KOPT-K1 (cell line): Measurements from ENCODE around the gene MTMR6.
A peak's percentile ranks its signal among the peaks of the same experiment; 100 is the strongest.
"Not testable (repeated sequence)": the region's sequence is repeated elsewhere in the genome, so short reads cannot be mapped to it uniquely, and the experiment has no call there.

ENCODE experiments used
- H3K27ac ChIP-seq: fragments of 200-600 bp; sonication (generic); 2 replicates; pipeline ENCODE4 v1.5.1; 2016; ENCODE audit warnings: antibody characterized with exemption, mild to moderate bottlenecking, low read depth, low read length; ENCODE audit not compliant: poor library complexity, severe bottlenecking
- H3K36me3 ChIP-seq: fragments of 200-600 bp; sonication (generic); 2 replicates; pipeline ENCODE4 v1.5.1; 2017; ENCODE audit warnings: antibody characterized with exemption, mild to moderate bottlenecking, low read length, moderate library complexity; ENCODE audit not compliant: insufficient read depth
- H3K9me3 ChIP-seq: fragments of 200-600 bp; sonication (generic); 2 replicates; pipeline ENCODE4 v1.5.1; 2017; ENCODE audit warnings: antibody characterized with exemption, low read length, mild to moderate bottlenecking; ENCODE audit not compliant: insufficient read depth, poor library complexity, severe bottlenecking

The MTMR6 gene

DNA sequence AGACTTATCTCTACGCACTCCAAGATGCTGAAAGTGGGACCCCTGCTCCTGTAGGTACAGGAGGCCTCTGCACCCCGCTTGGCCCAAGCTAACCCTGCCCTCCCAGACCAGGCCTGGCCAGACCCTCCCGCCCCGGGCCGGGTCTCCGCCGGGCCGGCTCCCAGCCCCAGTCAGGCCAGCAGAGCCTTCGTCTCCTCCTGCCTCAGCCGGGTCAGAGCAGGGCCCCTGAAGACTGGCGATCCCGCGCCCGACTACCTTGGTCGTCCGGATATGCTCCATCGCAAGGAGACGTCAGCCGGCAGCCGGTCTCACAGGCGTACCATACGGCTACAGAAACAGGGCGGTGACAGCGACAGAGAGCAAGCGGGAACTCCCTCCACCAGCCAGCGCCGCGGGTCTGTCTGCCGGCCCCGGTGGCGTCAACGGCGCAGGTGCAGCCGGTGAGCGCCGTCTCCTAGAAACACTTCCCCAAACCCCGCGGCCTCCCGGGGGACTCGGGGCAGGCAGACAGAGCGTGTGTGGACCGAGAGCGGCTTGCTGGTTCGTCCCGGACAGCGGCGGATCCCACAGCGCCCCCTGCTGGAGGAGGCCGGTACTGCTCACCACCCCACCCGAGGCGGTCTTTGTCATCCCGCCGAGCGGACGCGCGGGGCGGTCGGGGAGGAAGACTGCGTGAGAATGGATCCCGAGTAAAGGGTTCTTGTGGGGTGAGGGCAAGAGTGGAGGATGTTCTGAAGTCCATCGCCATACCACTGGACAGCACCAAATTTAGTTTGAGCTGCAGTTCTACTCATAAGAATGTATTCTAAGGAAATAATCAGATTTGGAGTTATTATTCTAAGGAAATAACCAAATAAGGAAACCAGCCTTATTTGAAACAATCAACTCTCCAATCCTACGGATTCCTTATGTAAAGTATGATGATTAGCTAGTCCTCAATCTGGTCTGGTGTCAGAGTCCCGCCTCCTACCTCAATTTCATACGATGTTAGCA lies at the start of gene MTMR6:
MTMR6 (minus strand) TSS at position 520 of the 993 bp plus-strand sequence; CDS start at position 279, 241 bp downstream.
- no peaks in the 10 kb centered on the region; the same call in 1 of the 2 replicates for H3K36me3 ChIP-seq
- H3K27ac ChIP-seq = peak within 1 kb of the TSS; percentile 82
- no peaks in the 10 kb centered on the region for H3K9me3 ChIP-seq

GRCh38 chr13:25335856-25336255 lies 48.6 kb upstream of the MTMR6 start:
- Histone ChIP-seq H3K9me3 (no peaks in the 10 kb centered on the region), H3K27ac (no peak overlapping the region), H3K36me3 (peaks cover 100% of the 10 kb centered on the region)

GRCh38 chr13:25330541-25330940 lies 43.3 kb upstream of the MTMR6 start:
- no peak overlapping the region for H3K27ac ChIP-seq
- no peaks in the 10 kb centered on the region for H3K9me3 ChIP-seq
- H3K36me3 ChIP-seq = peaks cover 100% of the 10 kb centered on the region

DNA sequence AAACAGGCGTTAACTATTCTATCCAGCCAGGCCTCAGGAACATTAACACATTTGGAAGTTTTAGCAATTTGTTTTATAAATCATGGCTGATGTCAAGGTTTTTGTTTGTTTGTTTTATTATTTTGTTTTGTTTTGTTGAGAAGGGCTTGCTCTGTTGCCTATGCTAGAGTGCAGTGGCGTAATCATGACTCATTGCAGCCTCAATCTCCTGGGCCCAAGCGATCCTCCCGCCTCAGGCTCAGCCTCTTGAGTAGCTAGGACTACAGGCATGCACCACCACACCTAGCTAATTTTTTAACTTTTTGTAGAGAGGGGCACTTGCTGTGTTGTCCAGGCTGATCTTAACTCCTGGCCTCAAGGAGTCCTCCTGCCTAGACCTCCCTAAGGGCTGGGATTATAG lies 42.4 kb upstream of the MTMR6 start:
- Histone ChIP-seq H3K27ac (no peak overlapping the region), H3K9me3 (no peaks in the 10 kb centered on the region), H3K36me3 (peaks cover 100% of the 10 kb centered on the region)

DNA sequence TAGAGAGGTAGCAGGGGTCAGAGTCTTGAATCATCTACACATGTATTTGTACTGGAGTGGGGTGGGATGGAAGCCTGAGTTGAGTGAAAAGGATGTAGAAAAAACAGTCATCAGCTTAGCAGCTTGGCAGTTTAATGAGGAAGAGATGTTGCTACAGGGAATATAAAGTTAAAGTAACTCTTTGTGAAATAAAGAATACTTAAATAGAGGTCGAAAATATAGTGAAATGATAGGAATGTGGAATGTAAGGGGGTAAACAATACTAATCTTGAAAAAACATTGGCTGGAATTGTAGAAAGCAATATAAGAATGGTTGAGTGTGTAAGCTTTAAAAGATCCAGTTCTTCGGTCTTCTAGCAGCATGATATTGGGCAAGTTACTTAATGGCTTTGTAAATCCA lies 36.8 kb upstream of the MTMR6 start:
- H3K27ac ChIP-seq = no peak overlapping the region
- H3K36me3 ChIP-seq = peaks cover 100% of the 10 kb centered on the region

DNA sequence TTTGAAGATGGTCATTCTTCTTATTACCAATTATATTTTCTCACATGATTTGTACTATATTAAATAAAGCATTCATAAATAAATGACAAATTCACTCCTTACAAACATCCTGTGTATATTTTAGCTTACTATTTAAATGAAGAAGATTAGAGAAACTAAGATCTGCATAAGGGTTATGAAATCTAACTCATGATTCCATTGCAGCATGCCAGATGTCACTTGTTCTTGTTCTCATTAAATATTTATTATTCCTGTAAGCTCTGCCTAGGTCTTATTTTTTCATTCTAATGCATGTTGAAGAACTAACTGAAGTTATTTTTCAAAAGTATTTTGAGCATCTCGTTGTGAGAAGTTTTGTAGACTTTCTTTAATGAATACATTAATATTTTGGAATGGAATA lies 32.5 kb upstream of the MTMR6 start:
- Histone ChIP-seq H3K9me3 (no peaks in the 10 kb centered on the region), H3K27ac (no peak overlapping the region), H3K36me3 (peaks cover 100% of the 10 kb centered on the region)

More for the DNA sequence above, 36.8 kb upstream of the MTMR6 start:
- no peaks in the 10 kb centered on the region for H3K9me3 ChIP-seq

GRCh38 chr13:25318946-25319345 lies 31.7 kb upstream of the MTMR6 start:
- not testable (repeated sequence) for H3K27ac ChIP-seq, H3K9me3 ChIP-seq
- peaks cover 100% of the 10 kb centered on the region for H3K36me3 ChIP-seq

DNA sequence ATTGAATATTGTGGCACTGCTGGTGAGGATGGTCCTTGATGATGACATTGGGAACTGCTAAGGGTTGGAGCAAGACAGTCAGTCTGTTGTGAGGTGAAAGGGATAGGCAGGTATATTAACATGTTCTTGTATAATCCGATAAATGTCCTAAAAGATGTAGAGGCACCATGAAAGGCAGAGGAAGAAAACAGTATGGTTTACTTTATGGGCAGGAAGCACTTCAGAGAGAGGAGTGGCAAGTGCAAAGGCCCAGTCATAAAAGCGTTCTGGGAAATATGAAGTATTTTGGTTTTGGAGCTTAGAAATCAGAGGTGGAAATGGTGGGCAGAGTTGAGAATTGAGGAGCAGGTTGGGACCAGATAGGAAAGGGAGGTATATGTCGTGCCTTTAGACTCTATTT lies 23.6 kb upstream of the MTMR6 start:
- Histone ChIP-seq H3K36me3 (peaks cover 99% of the 10 kb centered on the region), H3K27ac (no peak overlapping the region), H3K9me3 (no peaks in the 10 kb centered on the region)

DNA sequence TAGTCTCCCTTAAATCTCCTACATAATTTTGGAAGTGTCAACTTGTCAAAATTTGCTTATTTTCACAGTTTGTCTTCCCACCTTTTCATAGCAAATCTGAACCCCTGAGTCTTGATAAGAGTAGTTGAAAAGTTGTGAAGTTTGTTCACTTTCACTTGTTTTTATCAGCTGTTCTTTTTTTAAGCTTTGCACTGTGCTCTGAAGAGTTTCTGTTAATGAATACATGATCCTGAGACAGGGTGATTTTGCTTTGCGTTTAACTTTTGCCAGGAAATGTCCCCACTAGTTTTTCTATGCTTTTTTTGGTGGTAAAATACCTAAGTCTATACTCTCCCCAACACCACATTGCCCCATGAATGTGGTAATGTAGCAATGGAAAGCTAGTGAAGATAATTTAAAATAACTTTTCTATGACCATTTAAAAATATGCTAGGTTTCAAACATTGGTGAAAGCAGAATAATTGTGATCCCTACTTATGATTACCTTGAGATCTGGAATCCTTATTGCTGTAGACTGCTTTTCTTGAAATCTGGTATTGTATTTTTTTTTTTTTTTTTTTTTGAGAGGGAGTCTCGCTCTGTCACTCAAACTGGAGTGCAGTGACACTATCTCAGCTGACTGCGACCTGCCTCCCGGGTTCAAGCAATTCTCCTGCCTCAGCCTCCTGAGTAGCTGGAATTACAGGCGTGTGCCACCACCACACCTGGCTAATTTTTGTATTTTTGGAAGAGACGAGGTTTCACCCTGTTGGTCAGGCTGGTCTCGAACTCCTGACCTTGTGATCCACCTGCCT lies 19.6 kb upstream of the MTMR6 start:
- peaks cover 87% of the 10 kb centered on the region for H3K36me3 ChIP-seq
- no peaks in the 10 kb centered on the region for H3K9me3 ChIP-seq
- no peak overlapping the region for H3K27ac ChIP-seq

- H3K36me3 ChIP-seq = peaks cover 40% of the 10 kb centered on the region
- H3K27ac ChIP-seq = peak overlapping the region; percentile 83
Measured at GRCh38 chr13:25302121-25302520, 14.8 kb upstream of the MTMR6 start.

GRCh38 chr13:25301347-25302113 lies 14.2 kb upstream of the MTMR6 start, which contains the start of gene NUP58:
Gene NUP58 (plus strand): TSS chr13:25301625. CDS start chr13:25301774, 149 bp downstream.
- Histone ChIP-seq H3K9me3 (no peaks in the 10 kb centered on the region), H3K27ac (peak within 1 kb of the TSS; percentile 83), H3K36me3 (peaks cover 34% of the 10 kb centered on the region)

More at GRCh38 chr13:25302121-25302520, 14.8 kb upstream of the MTMR6 start:
- H3K9me3 ChIP-seq = no peaks in the 10 kb centered on the region

DNA sequence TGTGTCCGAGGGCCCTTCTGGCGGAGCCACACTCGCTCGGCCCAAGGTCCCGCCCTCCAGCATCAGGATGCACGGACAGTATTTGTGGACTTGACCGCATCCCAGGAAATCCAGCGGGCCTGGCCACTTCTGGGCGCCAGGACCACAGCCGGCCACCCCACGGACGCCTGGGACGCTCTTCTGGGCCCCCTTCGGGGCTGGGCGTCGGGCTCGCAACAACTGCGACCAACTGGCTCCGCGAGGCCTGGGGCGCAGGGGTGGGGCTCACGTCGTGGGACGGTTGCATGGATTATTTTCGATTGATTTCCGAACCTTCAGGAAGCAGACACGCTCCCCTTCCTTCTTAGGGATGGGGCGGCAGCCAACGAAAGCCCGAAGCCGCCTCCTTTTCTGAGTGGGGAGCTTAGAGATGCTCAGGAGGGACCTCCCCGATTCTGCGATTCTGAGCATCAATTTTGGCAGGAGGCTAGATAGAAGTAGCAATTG lies 13.6 kb upstream of the MTMR6 start:
- Histone ChIP-seq H3K36me3 (peaks cover 28% of the 10 kb centered on the region), H3K9me3 (no peaks in the 10 kb centered on the region), H3K27ac (peak overlapping the region; percentile 83)

GRCh38 chr13:25295701-25296100 lies 8.4 kb upstream of the MTMR6 start:
- Histone ChIP-seq H3K27ac (no peak overlapping the region), H3K9me3 (no peaks in the 10 kb centered on the region), H3K36me3 (no peaks in the 10 kb centered on the region)

DNA sequence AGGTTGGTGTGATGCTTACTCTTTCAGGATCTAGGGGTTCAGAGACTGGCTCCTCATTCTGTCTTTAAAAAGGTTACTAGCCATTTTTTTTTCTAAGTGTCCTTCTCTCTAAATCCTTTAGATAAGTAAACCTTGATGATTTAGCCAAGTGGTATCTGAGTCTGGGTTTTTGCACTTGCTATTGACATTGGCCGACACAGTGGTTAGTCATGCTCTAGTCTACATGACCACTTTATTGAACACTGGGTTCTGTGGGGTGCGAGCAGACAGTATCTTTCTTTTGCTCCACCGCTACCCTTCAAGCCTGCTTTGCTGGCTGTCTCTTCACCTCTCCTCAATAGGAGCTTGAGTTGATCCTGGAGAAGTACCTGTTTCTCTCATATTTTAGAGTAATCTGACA lies 7.9 kb upstream of the MTMR6 start:
- Histone ChIP-seq H3K27ac (no peak overlapping the region), H3K36me3 (no peaks in the 10 kb centered on the region), H3K9me3 (no peaks in the 10 kb centered on the region)
